ENCODE measurements around the gene KCNK17. TPM values are rescaled to one million over a fixed set of nuclear protein-coding genes. Genes with fewer than 3 reads are reported as not detected.

KCNK17 gene
- total RNA-seq, 4 donors from 2014 or later, result 0.79 to 2.3 (median 1.3) TPM; not detected in 1

DNA sequence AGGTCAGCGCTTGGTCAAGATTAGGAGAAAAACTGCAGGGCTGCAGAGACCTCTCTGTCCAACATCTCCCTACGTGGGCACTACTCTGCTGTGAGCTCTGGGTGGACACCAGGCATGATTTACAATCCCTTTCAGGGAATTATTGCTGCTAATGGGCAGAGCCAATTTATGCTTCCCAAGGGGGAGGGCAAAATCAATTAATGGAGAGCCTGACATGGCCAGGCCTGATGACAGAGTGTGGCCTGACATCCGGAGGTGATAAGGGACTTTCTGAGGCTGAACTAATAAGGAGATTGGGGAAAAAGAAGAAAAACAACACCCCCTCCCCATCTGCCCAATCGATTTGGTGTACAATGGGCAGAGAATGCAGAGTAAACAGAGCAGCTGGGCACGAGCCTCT lies 13.3 kb upstream of the KCNK17 start:
- Histone ChIP-seq H3K27me3 (no peaks in the 10 kb centered on the region), H3K9me3 (no peaks in the 10 kb centered on the region), H3K4me1 (no peaks in the 10 kb centered on the region), H3K4me3 (no peak overlapping the region), H3K27ac (no peak overlapping the region), H3K36me3 (no peaks in the 10 kb centered on the region)
- intact Hi-C loops (cut with DNase I; ENCODE audit: low total_unique reads), result no loop called here
- DNase-seq, result no peak
- TF ChIP-seq, protein P1, sequence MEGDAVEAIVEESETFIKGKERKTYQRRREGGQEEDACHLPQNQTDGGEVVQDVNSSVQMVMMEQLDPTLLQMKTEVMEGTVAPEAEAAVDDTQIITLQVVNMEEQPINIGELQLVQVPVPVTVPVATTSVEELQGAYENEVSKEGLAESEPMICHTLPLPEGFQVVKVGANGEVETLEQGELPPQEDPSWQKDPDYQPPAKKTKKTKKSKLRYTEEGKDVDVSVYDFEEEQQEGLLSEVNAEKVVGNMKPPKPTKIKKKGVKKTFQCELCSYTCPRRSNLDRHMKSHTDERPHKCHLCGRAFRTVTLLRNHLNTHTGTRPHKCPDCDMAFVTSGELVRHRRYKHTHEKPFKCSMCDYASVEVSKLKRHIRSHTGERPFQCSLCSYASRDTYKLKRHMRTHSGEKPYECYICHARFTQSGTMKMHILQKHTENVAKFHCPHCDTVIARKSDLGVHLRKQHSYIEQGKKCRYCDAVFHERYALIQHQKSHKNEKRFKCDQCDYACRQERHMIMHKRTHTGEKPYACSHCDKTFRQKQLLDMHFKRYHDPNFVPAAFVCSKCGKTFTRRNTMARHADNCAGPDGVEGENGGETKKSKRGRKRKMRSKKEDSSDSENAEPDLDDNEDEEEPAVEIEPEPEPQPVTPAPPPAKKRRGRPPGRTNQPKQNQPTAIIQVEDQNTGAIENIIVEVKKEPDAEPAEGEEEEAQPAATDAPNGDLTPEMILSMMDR (IDR thresholded peaks at IDR 0.05), result no peak
- TF ChIP-seq POLR2A (IDR thresholded peaks at IDR 0.05), result no peak

DNA sequence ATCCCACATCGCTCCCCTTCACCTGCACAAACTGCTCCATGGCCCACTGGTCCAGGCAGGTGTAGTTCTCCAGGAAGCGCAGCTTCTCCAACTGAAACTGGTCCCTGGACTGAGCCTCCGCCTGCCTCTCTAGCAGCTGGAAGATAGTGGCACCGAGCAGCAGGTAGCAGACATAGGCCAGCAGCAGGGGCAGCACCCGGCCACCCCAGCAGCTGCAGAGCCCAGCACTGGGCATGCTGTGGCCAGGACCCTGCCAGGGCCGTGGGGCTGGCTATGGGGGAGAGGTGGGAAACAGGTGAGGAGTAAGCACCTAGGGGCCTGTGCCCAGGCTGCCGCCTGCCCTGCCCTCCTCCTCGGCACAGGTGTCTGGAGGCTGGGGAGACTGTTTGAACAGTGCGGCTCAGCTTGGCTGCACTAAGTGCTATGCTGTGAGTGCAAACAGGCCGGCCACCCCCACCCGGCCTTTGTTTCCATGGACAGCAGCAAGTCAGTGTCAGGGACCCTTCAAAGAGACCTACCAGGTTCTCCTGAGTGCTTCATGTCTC lies 8.2 kb upstream of the KCNK17 start, which contains the start of gene KCNK16:
KCNK16 (minus strand) TSS at position 397 of the 545 bp plus-strand sequence; CDS start at position 235, 162 bp downstream.
- Histone ChIP-seq H3K9me3 (no peaks in the 10 kb centered on the region), H3K27me3 (no peaks in the 10 kb centered on the region), H3K27ac (no peak within 1 kb of the TSS), H3K4me3 (no peak within 1 kb of the TSS), H3K36me3 (no peaks in the 10 kb centered on the region), H3K4me1 (no peaks in the 10 kb centered on the region)
- DNase-seq, result no peak
- intact Hi-C loops (cut with DNase I; ENCODE audit: low total_unique reads), result no loop called here
- TF ChIP-seq POLR2A (IDR thresholded peaks at IDR 0.05), result no peak
- TF ChIP-seq, protein P1 (IDR thresholded peaks at IDR 0.05), result no peak

DNA sequence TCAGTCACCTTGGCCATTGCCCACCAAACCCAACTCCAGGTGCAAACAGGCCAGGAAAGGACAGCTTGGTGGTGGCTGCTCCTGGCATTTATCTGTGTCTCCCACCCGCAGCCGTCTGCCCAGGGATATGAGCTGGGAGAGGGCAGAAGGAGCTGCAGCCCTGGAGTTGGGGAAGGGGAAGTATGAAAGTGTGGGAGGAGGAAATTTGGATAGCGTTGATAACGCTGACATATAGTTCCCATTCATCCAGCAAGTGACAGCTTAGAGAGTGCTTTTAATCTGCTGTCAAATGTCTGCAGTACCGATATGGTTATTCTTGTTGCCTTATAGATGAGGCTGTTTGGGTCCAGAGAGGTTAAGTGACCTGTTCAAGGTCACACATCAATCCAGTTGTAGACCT lies 7.5 kb upstream of the KCNK17 start:
- Histone ChIP-seq H3K27ac (no peak overlapping the region), H3K4me1 (no peaks in the 10 kb centered on the region), H3K27me3 (no peaks in the 10 kb centered on the region), H3K9me3 (no peaks in the 10 kb centered on the region), H3K4me3 (no peak overlapping the region), H3K36me3 (no peaks in the 10 kb centered on the region)
- intact Hi-C loops (cut with DNase I; ENCODE audit: low total_unique reads), result no loop called here
- DNase-seq, result no peak
- no peak for TF ChIP-seq POLR2A (IDR thresholded peaks at IDR 0.05)
- TF ChIP-seq, protein P1 (IDR thresholded peaks at IDR 0.05), result no peak

DNA sequence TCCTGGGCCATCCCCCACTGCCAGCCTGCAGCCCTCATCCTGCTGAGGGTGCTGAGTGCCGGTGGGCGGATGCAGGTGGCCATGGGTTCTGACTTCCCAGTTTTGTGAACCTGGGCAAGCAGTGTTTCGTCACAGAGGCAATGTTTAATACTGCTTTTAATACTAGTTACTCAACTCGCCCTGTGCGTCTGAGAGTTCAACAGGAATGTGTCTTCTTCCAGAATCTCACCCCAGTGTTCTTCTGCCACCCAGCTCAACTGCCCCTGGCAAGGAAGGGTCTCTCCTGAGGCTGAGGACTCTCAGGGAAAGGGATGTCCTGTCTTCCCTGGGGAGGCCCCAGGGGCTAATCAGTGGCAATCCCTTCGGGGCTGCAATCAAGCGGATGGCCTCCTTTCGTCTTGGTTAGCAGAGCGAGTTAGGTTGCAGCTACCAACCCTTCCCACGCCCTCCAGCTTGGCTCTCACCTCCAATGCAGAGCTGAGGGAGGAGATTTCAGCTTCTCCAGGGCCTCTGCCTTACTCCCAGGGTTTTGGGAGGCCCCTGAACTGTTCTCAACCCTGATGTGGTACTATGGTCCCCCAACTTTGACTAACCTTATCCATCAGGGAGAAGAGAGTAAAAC lies 6.3 kb upstream of the KCNK17 start:
- H3K9me3 ChIP-seq, result no peaks in the 10 kb centered on the region
- no peak overlapping the region for H3K27ac ChIP-seq
- no peak for DNase-seq
- no peaks in the 10 kb centered on the region for H3K27me3 ChIP-seq
- no peak for TF ChIP-seq POLR2A (IDR thresholded peaks at IDR 0.05)
- TF ChIP-seq, protein P1 (IDR thresholded peaks at IDR 0.05), result no peak
- intact Hi-C loops (cut with DNase I; ENCODE audit: low total_unique reads), result no loop called here
- H3K4me3 ChIP-seq, result no peak overlapping the region
- no peaks in the 10 kb centered on the region for H3K4me1 ChIP-seq
- no peaks in the 10 kb centered on the region for H3K36me3 ChIP-seq

DNA sequence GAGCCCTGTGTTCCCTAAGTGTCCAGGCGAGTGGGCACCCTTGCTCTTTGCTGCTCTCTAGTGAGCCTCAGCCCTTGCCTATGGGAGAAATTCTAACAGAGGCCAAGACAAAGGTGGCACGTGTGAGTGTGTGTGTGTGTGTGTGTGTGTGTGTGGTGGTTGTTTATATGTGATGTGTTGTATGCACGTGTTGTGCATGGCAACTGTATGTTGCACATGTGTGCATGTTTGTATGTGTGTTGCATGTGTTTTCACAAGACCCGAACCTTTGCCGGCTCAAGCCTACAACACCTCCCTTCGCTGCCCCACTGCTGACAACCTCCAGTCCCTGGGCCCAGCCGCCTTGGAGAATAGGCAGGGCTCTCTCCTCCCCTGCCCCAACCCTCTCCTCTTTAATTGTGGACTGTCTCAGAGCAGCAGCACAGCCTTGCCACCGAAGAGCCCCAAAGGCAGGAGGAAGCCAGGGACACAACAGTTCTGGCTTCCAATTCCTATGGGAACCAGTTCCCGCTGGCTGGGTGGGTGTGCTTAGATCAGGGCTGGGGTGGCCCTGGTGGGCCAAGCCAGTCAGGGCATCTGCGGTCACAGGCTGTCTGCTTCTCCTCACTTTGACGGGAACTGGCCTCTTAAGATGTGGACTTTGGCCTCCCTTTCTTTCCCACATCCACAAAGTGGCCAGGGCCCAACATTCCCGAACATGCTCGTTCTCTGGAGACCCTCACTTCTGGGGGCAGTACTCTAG lies 5.6 kb upstream of the KCNK17 start:
- intact Hi-C loops (cut with DNase I; ENCODE audit: low total_unique reads), result no loop called here
- no peak overlapping the region for H3K4me3 ChIP-seq

More for the DNA sequence above, 5.6 kb upstream of the KCNK17 start:
- no peaks in the 10 kb centered on the region for H3K9me3 ChIP-seq
- H3K27ac ChIP-seq, result no peak overlapping the region
- no peak for TF ChIP-seq POLR2A (IDR thresholded peaks at IDR 0.05)
- TF ChIP-seq, protein P1 (IDR thresholded peaks at IDR 0.05), result no peak
- no peaks in the 10 kb centered on the region for H3K27me3 ChIP-seq
- no peaks in the 10 kb centered on the region for H3K36me3 ChIP-seq
- DNase-seq, result no peak
- H3K4me1 ChIP-seq, result no peaks in the 10 kb centered on the region
